Caco-2 (cell line): ENCODE data around the gene DCUN1D2. TPM values are rescaled to one million over a fixed set of nuclear protein-coding genes. Genes with fewer than 3 reads are reported as not detected.
A peak's percentile ranks its signal among the peaks of the same experiment; 100 is the strongest.

ENCODE experiments used
- BruUV-seq: library from RNA; stranded (reverse); fragments of 400-500 nt; replicated peaks from 2 replicates; lab custom pipeline; 2021; lab: Mats Ljungman, UMichigan
- CTCF ChIA-PET: fragments of 300-600 bp; sonication (Branson Sonifier 250); formaldehyde crosslinking; loops from one replicate; lab custom pipeline; 2022; ENCODE audit warnings: antibody characterized with exemption; lab: Charles Lee
- POLR2A ChIA-PET: fragments of 300-600 bp; sonication (Branson Sonifier 250); formaldehyde crosslinking; loops from one replicate; lab custom pipeline; 2022; ENCODE audit warnings: antibody characterized with exemption; lab: Charles Lee
- DNase-seq, 2 experiments: peaks; one replicate each; pipeline versions ENCODE4 v3.0.0 to v3.0.0-alpha.2; 2020 to 2022
- H3K27me3 ChIP-seq: replicated peaks from 2 replicates; pipeline ENCODE4 v1.6.0; 2011; ENCODE audit warnings: low read length; ENCODE audit not compliant: control insufficient read depth, insufficient read depth
- H3K36me3 ChIP-seq: 2 replicates; pipeline ENCODE4 v1.5.1; 2011; ENCODE audit warnings: low read length; ENCODE audit not compliant: control insufficient read depth, insufficient read depth
- H3K4me1 ChIP-seq: fragments of 250-450 bp; sonication (Bioruptor Pico); 2 replicates; pipeline ENCODE4 v1.5.1; 2020; ENCODE audit warnings: mild to moderate bottlenecking
- H3K4me3 ChIP-seq: 2 replicates; pipeline ENCODE4 v1.5.1; 2011; ENCODE audit warnings: low read depth, mild to moderate bottlenecking, control low read depth, low read length
- H3K9me3 ChIP-seq: fragments of 250-450 bp; sonication (Bioruptor Pico); 2 replicates; pipeline ENCODE4 v1.5.1; 2020; ENCODE audit warnings: mild to moderate bottlenecking, moderate library complexity
- H3K27ac Mint-ChIP-seq: one replicate; pipeline ENCODE4 v1.8.0; 2022; ENCODE audit warnings: mixed read lengths; ENCODE audit not compliant: unreplicated experiment
- H3K27me3 Mint-ChIP-seq: one replicate; pipeline ENCODE4 v1.8.0; 2022; ENCODE audit warnings: mixed read lengths; ENCODE audit not compliant: insufficient read depth, unreplicated experiment
- H3K36me3 Mint-ChIP-seq: one replicate; pipeline ENCODE4 v1.8.0; 2022; ENCODE audit warnings: mild to moderate bottlenecking, mixed read lengths; ENCODE audit not compliant: insufficient read depth, unreplicated experiment
- H3K4me1 Mint-ChIP-seq: one replicate; pipeline ENCODE4 v1.8.0; 2022; ENCODE audit warnings: low read depth, mixed read lengths; ENCODE audit not compliant: unreplicated experiment
- H3K4me3 Mint-ChIP-seq: one replicate; pipeline ENCODE4 v1.8.0; 2022; ENCODE audit warnings: mild to moderate bottlenecking, moderate library complexity, mixed read lengths; ENCODE audit not compliant: unreplicated experiment
- H3K9me3 Mint-ChIP-seq: one replicate; pipeline ENCODE4 v1.8.0; 2022; ENCODE audit warnings: mixed read lengths; ENCODE audit not compliant: unreplicated experiment
- intact Hi-C: fragments of 100-400 bp; cut with micrococcal nuclease; formaldehyde crosslinking; loops from one replicate; pipeline ENCODE4 v1.10.0; 2022; ENCODE audit not compliant: unreplicated experiment
- total RNA-seq: library from RNA; stranded (reverse); gene quantifications from 2 replicates; pipeline ENCODE4 v1.2.3, GENCODE V29; 2022
- TF ChIP-seq, protein P1 (sequence below), 2 experiments: fragments of 200-600 bp in 1 of 2; IDR thresholded peaks; 1 replicate in 1 of 2; 2 replicates in 1 of 2; pipeline versions ENCODE4 v1.5.1 to v1.8.0; 2011 to 2022; ENCODE audit warnings: antibody characterized with exemption in 1 of 2, control low read depth in 1 of 2, inconsistent platforms in 1 of 2, low read depth in 1 of 2, low read length in 1 of 2, mild to moderate bottlenecking in 1 of 2, moderate library complexity in 1 of 2; ENCODE audit not compliant: insufficient read depth in 1 of 2, severe bottlenecking in 1 of 2, unreplicated experiment in 1 of 2

Gene DCUN1D2
- total RNA-seq, 1 experiment from 2014 or later = 59.4 TPM

DNA sequence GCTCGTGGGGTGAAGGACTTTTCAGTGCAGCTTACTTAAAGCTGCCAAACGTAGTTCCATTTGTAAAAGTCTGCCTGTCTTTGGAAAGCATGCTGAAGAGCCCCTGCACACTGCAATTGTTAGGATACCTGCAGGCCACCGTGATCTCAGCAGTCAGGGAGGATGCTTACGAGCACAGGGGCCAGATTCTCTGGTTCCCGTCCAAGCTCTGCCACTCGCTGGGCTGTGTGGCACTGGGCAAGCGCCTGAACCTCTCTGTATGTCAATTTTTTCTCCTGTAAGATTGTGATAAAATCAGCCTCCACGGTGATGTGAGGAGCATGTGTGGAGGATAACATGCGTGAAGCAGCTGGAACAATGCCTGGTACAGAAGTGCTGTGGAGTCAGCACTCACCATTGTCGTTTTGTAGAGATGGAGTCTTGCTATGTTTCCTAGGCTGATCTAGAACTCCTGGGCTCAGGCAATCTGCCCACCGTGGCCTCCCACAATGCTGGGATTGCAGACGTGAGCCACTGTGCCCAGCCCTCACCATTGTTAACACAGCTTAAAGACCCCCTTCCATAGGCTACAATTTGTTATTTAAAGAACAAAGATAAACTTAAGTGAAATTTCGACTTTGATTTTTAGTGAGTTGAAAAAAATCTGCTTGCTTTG is 40.7 kb downstream of the DCUN1D2 start:
- Mint-ChIP-seq H3K36me3 (peaks cover 49% of the 10 kb centered on the region), H3K27ac (peak overlapping the region; percentile 92), H3K9me3 (no peaks in the 10 kb centered on the region), H3K4me3 (peak overlapping the region; percentile 84), H3K4me1 (peaks cover 6% of the 10 kb centered on the region), H3K27me3 (no peaks in the 10 kb centered on the region)
- H3K27me3 ChIP-seq = no peaks in the 10 kb centered on the region
- BruUV-seq = TSS peak; percentile 80
- H3K4me3 ChIP-seq = peak overlapping the region; percentile 44
- intact Hi-C loops = loop anchor here (1.0 to 2.0 kb wide), 4 partner anchors 45 to 87 kb away; no protein-coding TSS in a partner anchor
- H3K9me3 ChIP-seq = no peaks in the 10 kb centered on the region
- peaks cover 9% of the 10 kb centered on the region for H3K4me1 ChIP-seq
- TF ChIP-seq, protein P1, sequence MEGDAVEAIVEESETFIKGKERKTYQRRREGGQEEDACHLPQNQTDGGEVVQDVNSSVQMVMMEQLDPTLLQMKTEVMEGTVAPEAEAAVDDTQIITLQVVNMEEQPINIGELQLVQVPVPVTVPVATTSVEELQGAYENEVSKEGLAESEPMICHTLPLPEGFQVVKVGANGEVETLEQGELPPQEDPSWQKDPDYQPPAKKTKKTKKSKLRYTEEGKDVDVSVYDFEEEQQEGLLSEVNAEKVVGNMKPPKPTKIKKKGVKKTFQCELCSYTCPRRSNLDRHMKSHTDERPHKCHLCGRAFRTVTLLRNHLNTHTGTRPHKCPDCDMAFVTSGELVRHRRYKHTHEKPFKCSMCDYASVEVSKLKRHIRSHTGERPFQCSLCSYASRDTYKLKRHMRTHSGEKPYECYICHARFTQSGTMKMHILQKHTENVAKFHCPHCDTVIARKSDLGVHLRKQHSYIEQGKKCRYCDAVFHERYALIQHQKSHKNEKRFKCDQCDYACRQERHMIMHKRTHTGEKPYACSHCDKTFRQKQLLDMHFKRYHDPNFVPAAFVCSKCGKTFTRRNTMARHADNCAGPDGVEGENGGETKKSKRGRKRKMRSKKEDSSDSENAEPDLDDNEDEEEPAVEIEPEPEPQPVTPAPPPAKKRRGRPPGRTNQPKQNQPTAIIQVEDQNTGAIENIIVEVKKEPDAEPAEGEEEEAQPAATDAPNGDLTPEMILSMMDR (IDR thresholded peaks at IDR 0.05; ENCODE audit: insufficient read depth in 1 of 2, low read depth in 1 of 2, low read length in 1 of 2, severe bottlenecking in 1 of 2, unreplicated experiment in 1 of 2) = no peak
- H3K36me3 ChIP-seq = peaks cover 3% of the 10 kb centered on the region; the same call in 1 of the 2 replicates
- ChIA-PET POLR2A (no interaction called here), CTCF (no interaction called here)
- no peak for DNase-seq

DNA sequence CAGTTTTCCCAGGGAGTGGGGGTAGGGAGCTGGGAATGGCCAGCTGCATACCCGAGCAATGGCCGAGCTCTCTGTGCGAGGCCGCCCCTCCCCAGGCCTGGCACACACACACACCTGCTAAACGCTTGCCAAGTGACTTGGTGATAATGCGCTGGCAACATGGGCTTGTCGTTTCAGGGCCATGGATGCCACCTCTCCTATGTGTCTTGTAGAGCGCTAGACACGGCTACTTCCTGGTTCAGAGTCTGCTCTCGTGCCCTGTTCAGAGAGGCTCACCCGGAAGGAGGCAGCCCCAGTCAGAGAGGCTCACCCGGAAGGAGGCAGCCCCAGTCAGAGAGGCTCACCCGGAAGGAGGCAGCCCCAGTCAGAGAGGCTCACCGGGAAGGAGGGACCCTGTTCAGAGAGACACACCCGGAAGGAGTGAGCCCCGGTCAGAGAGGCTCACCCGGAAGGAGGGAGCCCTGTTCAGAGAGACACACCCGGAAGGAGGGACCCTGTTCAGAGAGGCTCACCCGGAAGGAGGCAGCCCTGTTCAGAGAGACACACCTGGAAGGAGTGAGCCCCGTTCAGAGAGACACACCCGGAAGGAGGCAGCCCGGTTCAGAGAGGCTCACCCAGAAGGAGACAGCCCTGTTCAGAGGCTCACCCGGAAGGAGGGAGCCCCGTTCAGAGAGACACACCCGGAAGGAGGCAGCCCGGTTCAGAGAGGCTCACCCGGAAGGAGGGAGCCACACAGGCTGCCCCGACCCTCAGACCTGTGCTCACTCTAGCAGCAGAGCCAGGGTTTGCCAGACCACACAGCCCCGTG is 41.4 kb downstream of the DCUN1D2 start:
- Histone ChIP-seq H3K4me3 (peak overlapping the region; percentile 44), H3K9me3 (no peaks in the 10 kb centered on the region), H3K36me3 (peaks cover 3% of the 10 kb centered on the region; the same call in 1 of the 2 replicates), H3K27me3 (no peaks in the 10 kb centered on the region), H3K4me1 (peaks cover 9% of the 10 kb centered on the region)
- BruUV-seq = no TSS peak
- POLR2A ChIA-PET = no interaction called here
- Mint-ChIP-seq H3K4me3 (peak overlapping the region; percentile 84), H3K4me1 (peaks cover 6% of the 10 kb centered on the region), H3K9me3 (no peaks in the 10 kb centered on the region), H3K27me3 (no peaks in the 10 kb centered on the region), H3K27ac (peak overlapping the region; percentile 92), H3K36me3 (peaks cover 43% of the 10 kb centered on the region)
- CTCF ChIA-PET = interaction anchor here (0.6 kb wide), 1 partner anchor 17 kb away, joined by 4 read pairs; no protein-coding TSS in a partner anchor
- peak; percentile 91 to 96 for DNase-seq
- intact Hi-C loops = loop anchor here (1.0 kb wide), 3 partner anchors 51 to 86 kb away; no protein-coding TSS in a partner anchor
- TF ChIP-seq, protein P1 (IDR thresholded peaks at IDR 0.05; ENCODE audit: insufficient read depth in 1 of 2, low read depth in 1 of 2, low read length in 1 of 2, severe bottlenecking in 1 of 2, unreplicated experiment in 1 of 2) = no peak

- peak overlapping the region; percentile 92 for H3K27ac Mint-ChIP-seq
- ChIA-PET CTCF (interaction anchor here (0.6 kb wide), 1 partner anchor 16 kb away, joined by 4 read pairs; no protein-coding TSS in a partner anchor), POLR2A (no interaction called here)
Observed at GRCh38 chr13:113448545-113448884, 42.0 kb downstream of the DCUN1D2 start.

More at GRCh38 chr13:113448545-113448884, 42.0 kb downstream of the DCUN1D2 start:
- H3K9me3 ChIP-seq = no peaks in the 10 kb centered on the region
- peaks cover 9% of the 10 kb centered on the region for H3K4me1 ChIP-seq
- H3K4me3 ChIP-seq = peak overlapping the region; percentile 44
- H3K27me3 Mint-ChIP-seq = no peaks in the 10 kb centered on the region
- no peaks in the 10 kb centered on the region for H3K27me3 ChIP-seq
- H3K4me3 Mint-ChIP-seq = peak overlapping the region; percentile 84
- TF ChIP-seq, protein P1 (IDR thresholded peaks at IDR 0.05; ENCODE audit: insufficient read depth in 1 of 2, low read depth in 1 of 2, low read length in 1 of 2, severe bottlenecking in 1 of 2, unreplicated experiment in 1 of 2) = no peak
- peaks cover 3% of the 10 kb centered on the region; the same call in 1 of the 2 replicates for H3K36me3 ChIP-seq
- H3K36me3 Mint-ChIP-seq = peaks cover 41% of the 10 kb centered on the region
- peaks cover 6% of the 10 kb centered on the region for H3K4me1 Mint-ChIP-seq
- no peaks in the 10 kb centered on the region for H3K9me3 Mint-ChIP-seq
- intact Hi-C loops = no loop called here
- no TSS peak for BruUV-seq
- DNase-seq = no peak
